Left lung (tissue), 10 donors: Measurements from ENCODE around the gene SECISBP2. TPM values are rescaled to one million over a fixed set of nuclear protein-coding genes. Genes with fewer than 3 reads are reported as not detected.

Experiments used
- ATAC-seq: fragments of 200-7000 bp; cut with Tn5 transposase; one replicate; pipeline ENCODE4 v1.9.1; 2020; ENCODE audit warnings: moderate library complexity
- DNase-seq, 4 donors: peaks; one replicate each; pipeline ENCODE4 v3.0.0-alpha.2; 2013 to 2020
- H3K27ac ChIP-seq, 2 donors: fragments of 200-600 bp; sonication (generic) in 1 of 2; one replicate each; pipeline versions ENCODE4 v1.5.0 to v1.8.0; 2020 to 2021
- H3K27me3 ChIP-seq, 2 donors: fragments of 200-600 bp; sonication (generic) in 1 of 2; one replicate each; pipeline versions ENCODE4 v1.5.0 to v1.8.0; 2020 to 2021
- H3K36me3 ChIP-seq, 2 donors: fragments of 200-600 bp; sonication (generic) in 1 of 2; one replicate each; pipeline versions ENCODE4 v1.5.0 to v1.8.0; 2020 to 2021
- H3K4me1 ChIP-seq, 2 donors: fragments of 200-600 bp; one replicate each; pipeline ENCODE4 v1.8.0; 2021
- H3K4me3 ChIP-seq, 2 donors: fragments of 200-600 bp; sonication (generic) in 1 of 2; one replicate each; pipeline versions ENCODE4 v1.5.0 to v1.8.0; 2020 to 2021; ENCODE audit warnings: mild to moderate bottlenecking in 1 of 2
- H3K9me3 ChIP-seq, 2 donors: fragments of 200-600 bp; sonication (generic) in 1 of 2; one replicate each; pipeline versions ENCODE4 v1.5.0 to v1.8.0; 2020 to 2021
- intact Hi-C, 2 donors: fragments of 100-400 bp; cut with DNase I; formaldehyde crosslinking; loops; one replicate each; pipeline versions ENCODE4 v1.11.2 to v1.14.2; 2022
- polyA plus RNA-seq, 6 donors: library from polyadenylated mRNA; unstranded; fragments of 120-200 nt; gene quantifications; one replicate each; pipeline ENCODE4 v1.2.1, GENCODE V29; 2013; ENCODE audit not compliant: insufficient read length in 6 of 6
- total RNA-seq, 2 donors: library from RNA; stranded (reverse); fragmentation: NEBNext Ultra II Directional; extraction: Animal tissue kit (Norgen Biotek cat#: 25700); gene quantifications; one replicate each; pipeline ENCODE4 v1.2.1, GENCODE V29; 2021
- TF ChIP-seq, protein P1 (sequence below), 2 donors: fragments of 200-600 bp; sonication (generic) in 1 of 2; IDR thresholded peaks; one replicate each; pipeline versions ENCODE4 v1.5.0 to v1.8.0; 2021; ENCODE audit warnings: antibody characterized with exemption in 2 of 2
- donor health status: DM: no; HTN: yes; CAD: no.
- donor health status: DM: no; HTN: no; CAD: no.

Gene SECISBP2
- total and polyA plus RNA-seq, 8 donors: 31.4 to 92.8 (median 89.3) TPM

DNA sequence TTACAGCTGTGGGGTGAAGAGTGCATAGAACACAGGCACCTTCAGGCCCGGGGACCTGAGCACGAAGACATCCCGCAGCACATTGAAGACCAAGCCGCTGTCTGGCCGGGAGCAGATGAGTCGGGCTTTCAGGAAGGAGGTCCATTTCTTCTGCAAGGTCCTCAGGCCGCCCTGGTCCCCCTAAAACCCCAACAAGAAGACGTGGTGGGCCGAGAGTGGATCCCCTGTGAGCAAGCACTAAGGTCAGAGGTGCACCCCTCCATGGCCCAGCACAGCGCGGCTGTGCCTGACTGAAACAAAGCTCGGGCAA, 70.5 kb downstream of the SECISBP2 start:
- TF ChIP-seq, protein P1, sequence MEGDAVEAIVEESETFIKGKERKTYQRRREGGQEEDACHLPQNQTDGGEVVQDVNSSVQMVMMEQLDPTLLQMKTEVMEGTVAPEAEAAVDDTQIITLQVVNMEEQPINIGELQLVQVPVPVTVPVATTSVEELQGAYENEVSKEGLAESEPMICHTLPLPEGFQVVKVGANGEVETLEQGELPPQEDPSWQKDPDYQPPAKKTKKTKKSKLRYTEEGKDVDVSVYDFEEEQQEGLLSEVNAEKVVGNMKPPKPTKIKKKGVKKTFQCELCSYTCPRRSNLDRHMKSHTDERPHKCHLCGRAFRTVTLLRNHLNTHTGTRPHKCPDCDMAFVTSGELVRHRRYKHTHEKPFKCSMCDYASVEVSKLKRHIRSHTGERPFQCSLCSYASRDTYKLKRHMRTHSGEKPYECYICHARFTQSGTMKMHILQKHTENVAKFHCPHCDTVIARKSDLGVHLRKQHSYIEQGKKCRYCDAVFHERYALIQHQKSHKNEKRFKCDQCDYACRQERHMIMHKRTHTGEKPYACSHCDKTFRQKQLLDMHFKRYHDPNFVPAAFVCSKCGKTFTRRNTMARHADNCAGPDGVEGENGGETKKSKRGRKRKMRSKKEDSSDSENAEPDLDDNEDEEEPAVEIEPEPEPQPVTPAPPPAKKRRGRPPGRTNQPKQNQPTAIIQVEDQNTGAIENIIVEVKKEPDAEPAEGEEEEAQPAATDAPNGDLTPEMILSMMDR (IDR thresholded peaks at IDR 0.05): no peak
- Histone ChIP-seq H3K36me3 (peaks cover 0 to 99% of the 10 kb centered on the region in 2 donors), H3K27me3 (no peaks in the 10 kb centered on the region), H3K4me1 (peaks cover 0 to 24% of the 10 kb centered on the region in 2 donors), H3K27ac (peak overlapping the region in 1 of 2 donors; percentile 82), H3K9me3 (no peaks in the 10 kb centered on the region), H3K4me3 (no peak overlapping the region)
- ATAC-seq (no peak), DNase-seq (no peak)
- intact Hi-C loops: no loop called here

DNA sequence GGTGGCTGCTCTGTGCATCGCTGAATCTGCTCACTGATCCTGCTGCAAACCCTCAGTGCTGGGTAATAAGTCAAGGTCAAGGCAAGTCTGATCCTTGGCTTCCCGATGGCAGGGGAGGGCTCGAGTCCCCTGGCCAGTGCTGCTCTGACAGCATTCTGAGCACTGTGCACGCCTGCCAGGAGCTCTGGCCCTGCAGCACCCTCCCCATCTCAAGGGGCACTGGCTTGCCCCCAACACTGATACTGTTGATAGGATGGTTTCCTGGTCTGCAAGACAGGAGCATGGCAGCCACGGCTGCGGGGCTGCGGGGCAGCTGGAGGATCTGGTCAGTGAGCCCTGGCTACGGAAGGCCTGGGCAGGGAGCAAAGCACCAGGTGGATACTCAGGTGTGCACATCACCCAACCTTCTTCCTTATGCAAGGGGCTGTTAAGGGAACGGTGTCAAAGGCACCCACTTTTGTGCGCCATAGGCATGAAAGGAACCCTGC, 71.8 kb downstream of the SECISBP2 start:
- intact Hi-C loops: no loop called here
- no peaks in the 10 kb centered on the region for H3K27me3 ChIP-seq
- ATAC-seq (no peak), DNase-seq (no peak)
- no peaks in the 10 kb centered on the region for H3K9me3 ChIP-seq
- peaks cover 0 to 99% of the 10 kb centered on the region in 2 donors for H3K36me3 ChIP-seq
- peaks cover 0 to 24% of the 10 kb centered on the region in 2 donors for H3K4me1 ChIP-seq
- TF ChIP-seq, protein P1 (IDR thresholded peaks at IDR 0.05): no peak
- H3K27ac ChIP-seq: peak overlapping the region in 1 of 2 donors; percentile 82
- no peak overlapping the region for H3K4me3 ChIP-seq

DNA sequence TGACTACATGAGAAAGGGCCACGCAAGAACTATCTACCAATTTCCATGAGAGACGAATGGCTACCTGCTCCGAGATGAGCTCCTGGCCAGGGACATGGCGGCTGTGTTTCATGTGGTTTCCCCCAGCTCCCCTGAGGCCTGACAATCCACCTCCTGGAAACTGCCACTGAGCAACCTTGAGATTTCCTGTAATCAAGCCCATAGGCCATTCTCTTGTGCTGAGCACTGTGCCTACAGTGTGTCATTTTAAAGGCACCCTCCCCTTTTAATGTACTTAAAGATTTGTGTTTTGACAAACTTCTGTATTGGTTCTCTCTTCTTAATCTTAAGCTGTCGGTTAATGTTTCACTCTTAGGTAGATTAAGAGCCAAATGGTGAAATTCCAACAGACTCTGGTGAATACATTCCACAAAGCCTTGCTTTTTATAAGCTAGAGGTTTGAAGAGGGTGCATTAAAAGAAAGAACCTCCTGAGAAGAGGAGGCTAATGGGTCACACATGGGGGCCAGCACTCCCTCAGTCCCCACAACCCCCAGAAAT, 72.3 kb downstream of the SECISBP2 start:
- H3K4me1 ChIP-seq: peaks cover 0 to 24% of the 10 kb centered on the region in 2 donors
- H3K36me3 ChIP-seq: peaks cover 0 to 99% of the 10 kb centered on the region in 2 donors
- ATAC-seq (no peak), DNase-seq (no peak)
- H3K27me3 ChIP-seq: no peaks in the 10 kb centered on the region
- TF ChIP-seq, protein P1 (IDR thresholded peaks at IDR 0.05): no peak
- intact Hi-C loops: no loop called here
- H3K4me3 ChIP-seq: no peak overlapping the region
- no peak overlapping the region for H3K27ac ChIP-seq
- H3K9me3 ChIP-seq: no peaks in the 10 kb centered on the region

DNA sequence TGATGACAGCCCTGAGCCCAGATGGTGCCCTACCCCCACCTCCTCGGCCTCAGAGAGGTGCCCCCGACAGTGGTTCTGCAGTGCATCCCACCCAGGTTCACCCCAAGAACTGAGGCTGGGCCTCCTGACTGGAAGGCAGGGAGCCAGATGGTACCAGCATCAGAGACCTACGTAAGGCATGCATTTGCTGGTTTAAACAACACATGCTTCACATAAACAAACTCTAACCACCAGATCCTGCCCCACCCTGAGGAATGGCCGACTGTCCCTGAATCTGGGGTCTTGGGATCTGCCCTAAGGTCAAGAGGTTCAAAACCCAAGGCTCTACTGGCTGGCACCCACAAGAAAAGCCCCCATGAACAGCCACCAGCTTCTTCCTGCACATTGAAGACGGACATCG, 73.3 kb downstream of the SECISBP2 start:
- Histone ChIP-seq H3K36me3 (peaks cover 0 to 99% of the 10 kb centered on the region in 2 donors), H3K27me3 (no peaks in the 10 kb centered on the region), H3K27ac (no peak overlapping the region), H3K4me3 (no peak overlapping the region), H3K4me1 (peaks cover 0 to 24% of the 10 kb centered on the region in 2 donors), H3K9me3 (no peaks in the 10 kb centered on the region)
- no peak for DNase-seq
- no peak for ATAC-seq
- TF ChIP-seq, protein P1 (IDR thresholded peaks at IDR 0.05): no peak
- intact Hi-C loops: no loop called here

DNA sequence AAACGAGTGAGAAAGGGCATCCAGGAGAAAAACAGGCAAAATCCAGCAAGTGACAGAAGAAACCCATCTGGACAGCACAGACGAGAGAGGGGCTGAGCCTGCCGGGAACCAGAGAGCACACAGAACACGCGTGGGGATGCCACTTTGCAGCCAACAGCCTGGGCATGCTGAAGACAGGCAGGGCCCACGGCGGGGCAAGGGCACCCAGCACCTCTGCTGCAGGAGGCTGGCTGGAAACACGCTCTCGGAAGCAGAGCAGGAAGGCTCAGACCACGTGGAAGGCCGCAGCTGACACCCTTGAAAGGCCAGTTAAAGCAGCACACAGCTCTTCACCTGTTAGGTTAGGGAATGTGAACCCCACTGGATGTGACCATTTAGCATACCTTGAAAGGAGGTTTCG, 76.1 kb downstream of the SECISBP2 start:
- intact Hi-C loops: no loop called here
- ATAC-seq (no peak), DNase-seq (no peak)
- TF ChIP-seq, protein P1 (IDR thresholded peaks at IDR 0.05): no peak
- Histone ChIP-seq H3K27ac (no peak overlapping the region), H3K27me3 (no peaks in the 10 kb centered on the region), H3K4me1 (peaks cover 0 to 15% of the 10 kb centered on the region in 2 donors), H3K36me3 (peaks cover 0 to 97% of the 10 kb centered on the region in 2 donors), H3K9me3 (no peaks in the 10 kb centered on the region), H3K4me3 (no peak overlapping the region)
